HG03565 (cell line): ENCODE measurements around the gene SLFN14.
"Not testable (repeated sequence)": the region's sequence is repeated elsewhere in the genome, so short reads cannot be mapped to it uniquely, and the experiment has no call there.

Experiments used
- ATAC-seq: cut with Tn5 transposase; IDR thresholded peaks from one replicate; pipeline ENCODE4 v1.9.1; 2021; ENCODE audit warnings: mild to moderate bottlenecking, moderate library complexity; ENCODE audit not compliant: unreplicated experiment

Gene SLFN14

GRCh38 chr17:35559495-35560210, 966 bp downstream of the SLFN14 start:
- ATAC-seq = no peak

- ATAC-seq = no peak
Observed at GRCh38 chr17:35557353-35557752, 3.3 kb downstream of the SLFN14 start.

- no peak for ATAC-seq
Observed at GRCh38 chr17:35555691-35556090, 4.9 kb downstream of the SLFN14 start.

GRCh38 chr17:35554668-35555067, 6.0 kb downstream of the SLFN14 start:
- ATAC-seq = no peak

- ATAC-seq = no peak
Observed at GRCh38 chr17:35553310-35553709, 7.3 kb downstream of the SLFN14 start.

- no peak for ATAC-seq
Observed at GRCh38 chr17:35548978-35549377, 11.6 kb downstream of the SLFN14 start.

- no peak for ATAC-seq
Observed at GRCh38 chr17:35548208-35548810, 12.3 kb downstream of the SLFN14 start.

- ATAC-seq = no peak
Observed at GRCh38 chr17:35546487-35546886, 14.1 kb downstream of the SLFN14 start.

GRCh38 chr17:35545150-35545549, 15.5 kb downstream of the SLFN14 start:
- ATAC-seq = no peak

GRCh38 chr17:35543856-35544255, 16.8 kb downstream of the SLFN14 start:
- ATAC-seq = no peak

GRCh38 chr17:35542990-35543389, 17.6 kb downstream of the SLFN14 start:
- no peak for ATAC-seq

- no peak for ATAC-seq
Observed at GRCh38 chr17:35541434-35541833, 19.2 kb downstream of the SLFN14 start.

- ATAC-seq = no peak
Observed at GRCh38 chr17:35540589-35541404, 19.8 kb downstream of the SLFN14 start.

GRCh38 chr17:35539659-35540026, 21.0 kb downstream of the SLFN14 start:
- no peak for ATAC-seq

- ATAC-seq = no peak
Observed at GRCh38 chr17:35537601-35538141, 22.9 kb downstream of the SLFN14 start, which contains the start of gene SLFN12L. TSS of gene SLFN12L (minus strand) at chr17:35537678. CDS start at chr17:35522364, 15,314 bp downstream.

GRCh38 chr17:35536664-35537171, 23.9 kb downstream of the SLFN14 start:
- no peak for ATAC-seq

- ATAC-seq = not testable (repeated sequence)
Observed at GRCh38 chr17:35535406-35535805, 25.2 kb downstream of the SLFN14 start.

GRCh38 chr17:35534576-35535093, 26.0 kb downstream of the SLFN14 start:
- ATAC-seq = no peak

GRCh38 chr17:35531160-35531559, 29.5 kb downstream of the SLFN14 start:
- no peak for ATAC-seq

- ATAC-seq = no peak
Observed at GRCh38 chr17:35529866-35530265, 30.8 kb downstream of the SLFN14 start.

- not testable (repeated sequence) for ATAC-seq
Observed at GRCh38 chr17:35529326-35529725, 31.3 kb downstream of the SLFN14 start.
